OCI-LY3 (cell line): ENCODE data around the gene GLYATL3.

Source experiments
- EZH2phosphoT487 ChIP-seq: fragments of 200-600 bp; shearing (Covaris generic); IDR thresholded peaks from 2 replicates; pipeline ENCODE4 v1.6.1; 2018; ENCODE audit warnings: antibody characterized with exemption, mixed run types, low read depth
- TF ChIP-seq, protein P1 (sequence below): fragments of 200-600, 300-600 bp; sonication (generic); IDR thresholded peaks from 2 replicates; pipeline ENCODE4 v1.5.1; 2014; ENCODE audit warnings: antibody characterized with exemption, low read length, low read depth

DNA sequence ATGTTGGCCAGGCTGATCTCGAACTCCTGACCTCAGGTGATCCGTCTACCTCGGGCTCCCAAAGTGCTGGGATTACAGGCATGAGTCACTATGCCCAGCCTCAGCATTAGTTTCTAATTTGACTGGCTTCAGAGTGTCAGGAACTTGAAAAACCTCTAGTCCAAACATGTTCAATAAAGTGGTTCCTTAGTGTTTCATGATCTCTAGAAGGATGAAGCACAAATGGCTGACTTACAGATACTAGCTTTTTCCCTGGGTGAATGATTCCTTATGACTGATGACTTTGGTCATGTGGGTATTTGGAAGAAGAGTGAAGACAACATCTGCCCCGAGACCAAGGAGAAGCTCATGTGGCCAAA lies 16.4 kb downstream of the GLYATL3 start:
- TF ChIP-seq, protein P1, sequence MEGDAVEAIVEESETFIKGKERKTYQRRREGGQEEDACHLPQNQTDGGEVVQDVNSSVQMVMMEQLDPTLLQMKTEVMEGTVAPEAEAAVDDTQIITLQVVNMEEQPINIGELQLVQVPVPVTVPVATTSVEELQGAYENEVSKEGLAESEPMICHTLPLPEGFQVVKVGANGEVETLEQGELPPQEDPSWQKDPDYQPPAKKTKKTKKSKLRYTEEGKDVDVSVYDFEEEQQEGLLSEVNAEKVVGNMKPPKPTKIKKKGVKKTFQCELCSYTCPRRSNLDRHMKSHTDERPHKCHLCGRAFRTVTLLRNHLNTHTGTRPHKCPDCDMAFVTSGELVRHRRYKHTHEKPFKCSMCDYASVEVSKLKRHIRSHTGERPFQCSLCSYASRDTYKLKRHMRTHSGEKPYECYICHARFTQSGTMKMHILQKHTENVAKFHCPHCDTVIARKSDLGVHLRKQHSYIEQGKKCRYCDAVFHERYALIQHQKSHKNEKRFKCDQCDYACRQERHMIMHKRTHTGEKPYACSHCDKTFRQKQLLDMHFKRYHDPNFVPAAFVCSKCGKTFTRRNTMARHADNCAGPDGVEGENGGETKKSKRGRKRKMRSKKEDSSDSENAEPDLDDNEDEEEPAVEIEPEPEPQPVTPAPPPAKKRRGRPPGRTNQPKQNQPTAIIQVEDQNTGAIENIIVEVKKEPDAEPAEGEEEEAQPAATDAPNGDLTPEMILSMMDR = no peak
- TF ChIP-seq EZH2phosphoT487 = no peak
